ENCODE data around the gene SLC25A38. TPM values are rescaled to one million over a fixed set of nuclear protein-coding genes. Genes with fewer than 3 reads are reported as not detected.
A peak's percentile ranks its signal among the peaks of the same experiment; 100 is the strongest.

The SLC25A38 gene
- total RNA-seq, 1 experiment from 2014 or later = 26.7 TPM

DNA sequence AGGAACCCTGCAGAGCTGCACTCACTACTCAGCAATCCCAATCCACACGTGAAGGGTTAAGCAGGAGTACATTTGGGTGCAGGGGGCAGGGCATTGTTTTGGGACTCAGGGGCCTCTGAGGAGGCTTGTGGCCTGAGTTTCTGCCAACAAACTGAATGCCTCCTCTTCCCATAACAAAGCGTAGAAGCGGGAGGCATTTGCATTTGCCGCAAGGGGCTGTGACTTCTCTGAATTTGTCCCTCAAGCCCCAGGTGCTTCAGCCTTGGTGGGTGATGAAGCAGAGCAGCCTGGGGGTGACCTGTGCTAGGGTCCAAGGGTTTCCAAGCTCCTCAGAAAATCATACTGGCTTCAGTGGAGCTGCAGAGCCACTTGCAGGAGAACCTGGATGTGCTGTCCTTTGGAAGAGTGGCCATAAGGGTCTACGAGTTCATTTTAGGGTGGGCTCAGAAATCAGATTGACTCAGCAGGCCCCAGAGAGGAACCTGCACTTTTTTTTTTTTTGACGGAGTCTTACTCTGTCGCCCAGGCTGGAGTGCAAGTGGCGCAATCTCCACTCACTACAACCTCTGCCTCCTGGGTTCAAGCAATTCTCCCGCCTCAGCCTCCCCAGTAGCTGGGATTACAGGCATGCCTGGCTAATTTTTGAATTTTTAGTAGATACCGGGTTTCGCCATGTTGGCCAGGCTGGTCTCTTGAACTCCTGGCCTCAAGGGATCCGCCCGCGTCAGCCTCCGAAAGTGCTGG lies 21.9 kb downstream of the SLC25A38 start:
- H3K9me2 ChIP-seq (ENCODE audit: insufficient read depth) = no peaks in the 10 kb centered on the region
- H3K9me3 ChIP-seq (ENCODE audit: control insufficient read depth in 1 of 2, insufficient read depth in 1 of 2, low read depth in 1 of 2, low read length in 2 of 2) = no peaks in the 10 kb centered on the region
- BruUV-seq (replicated peaks) = no TSS peak
- peaks cover 36% of the 10 kb centered on the region for H3K79me2 ChIP-seq (ENCODE audit: insufficient read depth, low read length)
- H3K36me3 ChIP-seq (ENCODE audit: control insufficient read depth in 1 of 2, insufficient read depth in 2 of 2, low read length in 2 of 2) = peaks cover 26 to 30% of the 10 kb centered on the region in 2 experiments
- peak overlapping the region; percentile 89 for H3K27ac ChIP-seq (ENCODE audit: low read depth, low read length)
- intact Hi-C loops (cut with micrococcal nuclease) = no loop called here
- H3K4me2 ChIP-seq (ENCODE audit: low read length) = peak overlapping the region; percentile 89
- RAD21 ChIA-PET (ENCODE audit: low non-redundant PET in 1 of 2, low total read pairs in 2 of 2, uncharacterized antibody in 2 of 2, unreplicated experiment in 2 of 2) = no interaction called here
- H3K4me3 ChIP-seq (replicated peaks in 1 of 2; ENCODE audit: low read depth in 1 of 2, low read length in 2 of 2) = peak overlapping the region; percentile 73 to 98; a peak in 3 of 4 replicates
- no peak for ATAC-seq
- CTCF ChIA-PET = interaction anchor here (1.1 kb wide), 1 partner anchor 27 kb away, joined by 3 read pairs; no protein-coding TSS in a partner anchor
- H3K9ac ChIP-seq (ENCODE audit: low read length) = peak overlapping the region; percentile 87
- no peaks in the 10 kb centered on the region for H3K27me3 ChIP-seq (ENCODE audit: insufficient read depth, low read length)
- peaks cover 18% of the 10 kb centered on the region; the same call in 1 of the 2 replicates for H4K20me1 ChIP-seq (ENCODE audit: insufficient read depth)
- H3K4me1 ChIP-seq (ENCODE audit: control insufficient read depth in 1 of 2, insufficient read depth in 2 of 2, low read length in 2 of 2) = peaks cover 11 to 32% of the 10 kb centered on the region in 2 experiments
- H2AFZ ChIP-seq (ENCODE audit: low read depth, low read length, poor library complexity, severe bottlenecking) = no peak overlapping the region
- no peak for DNase-seq (ENCODE audit: low read depth, low spot score)
- POLR2A ChIA-PET = interaction anchor here (0.6 to 1.2 kb wide), 2 partner anchors 18 to 903 kb away, joined by 3 read pairs; no protein-coding TSS in a partner anchor
- TF ChIP-seq JUND (IDR thresholded peaks at IDR 0.05) (no peak), YY1 (IDR thresholded peaks at IDR 0.05; ENCODE audit: extremely low read depth, insufficient replicate concordance, low read depth, low read length) (no peak), TCF7L2 (IDR thresholded peaks at IDR 0.05; ENCODE audit: borderline replicate concordance, extremely low read depth, insufficient read depth, insufficient read length) (no peak), SP1 (IDR thresholded peaks at IDR 0.05; ENCODE audit: low read depth) (no peak), EZH2 (IDR thresholded peaks at IDR 0.05) (no peak)
- TF ChIP-seq, protein P1, sequence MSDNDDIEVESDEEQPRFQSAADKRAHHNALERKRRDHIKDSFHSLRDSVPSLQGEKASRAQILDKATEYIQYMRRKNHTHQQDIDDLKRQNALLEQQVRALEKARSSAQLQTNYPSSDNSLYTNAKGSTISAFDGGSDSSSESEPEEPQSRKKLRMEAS (IDR thresholded peaks at IDR 0.05) = no peak
- TF ChIP-seq, protein P2, sequence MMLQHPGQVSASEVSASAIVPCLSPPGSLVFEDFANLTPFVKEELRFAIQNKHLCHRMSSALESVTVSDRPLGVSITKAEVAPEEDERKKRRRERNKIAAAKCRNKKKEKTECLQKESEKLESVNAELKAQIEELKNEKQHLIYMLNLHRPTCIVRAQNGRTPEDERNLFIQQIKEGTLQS (IDR thresholded peaks at IDR 0.05) = no peak
- TF ChIP-seq, protein P3, sequence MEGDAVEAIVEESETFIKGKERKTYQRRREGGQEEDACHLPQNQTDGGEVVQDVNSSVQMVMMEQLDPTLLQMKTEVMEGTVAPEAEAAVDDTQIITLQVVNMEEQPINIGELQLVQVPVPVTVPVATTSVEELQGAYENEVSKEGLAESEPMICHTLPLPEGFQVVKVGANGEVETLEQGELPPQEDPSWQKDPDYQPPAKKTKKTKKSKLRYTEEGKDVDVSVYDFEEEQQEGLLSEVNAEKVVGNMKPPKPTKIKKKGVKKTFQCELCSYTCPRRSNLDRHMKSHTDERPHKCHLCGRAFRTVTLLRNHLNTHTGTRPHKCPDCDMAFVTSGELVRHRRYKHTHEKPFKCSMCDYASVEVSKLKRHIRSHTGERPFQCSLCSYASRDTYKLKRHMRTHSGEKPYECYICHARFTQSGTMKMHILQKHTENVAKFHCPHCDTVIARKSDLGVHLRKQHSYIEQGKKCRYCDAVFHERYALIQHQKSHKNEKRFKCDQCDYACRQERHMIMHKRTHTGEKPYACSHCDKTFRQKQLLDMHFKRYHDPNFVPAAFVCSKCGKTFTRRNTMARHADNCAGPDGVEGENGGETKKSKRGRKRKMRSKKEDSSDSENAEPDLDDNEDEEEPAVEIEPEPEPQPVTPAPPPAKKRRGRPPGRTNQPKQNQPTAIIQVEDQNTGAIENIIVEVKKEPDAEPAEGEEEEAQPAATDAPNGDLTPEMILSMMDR (IDR thresholded peaks at IDR 0.05 in 2 of 3, conservative IDR thresholded peaks at IDR 0.05 in 1 of 3; ENCODE audit: borderline replicate concordance in 1 of 3, insufficient read depth in 1 of 3, low read depth in 2 of 3, low read length in 2 of 3) = no peak
- TF ChIP-seq, protein P4, sequence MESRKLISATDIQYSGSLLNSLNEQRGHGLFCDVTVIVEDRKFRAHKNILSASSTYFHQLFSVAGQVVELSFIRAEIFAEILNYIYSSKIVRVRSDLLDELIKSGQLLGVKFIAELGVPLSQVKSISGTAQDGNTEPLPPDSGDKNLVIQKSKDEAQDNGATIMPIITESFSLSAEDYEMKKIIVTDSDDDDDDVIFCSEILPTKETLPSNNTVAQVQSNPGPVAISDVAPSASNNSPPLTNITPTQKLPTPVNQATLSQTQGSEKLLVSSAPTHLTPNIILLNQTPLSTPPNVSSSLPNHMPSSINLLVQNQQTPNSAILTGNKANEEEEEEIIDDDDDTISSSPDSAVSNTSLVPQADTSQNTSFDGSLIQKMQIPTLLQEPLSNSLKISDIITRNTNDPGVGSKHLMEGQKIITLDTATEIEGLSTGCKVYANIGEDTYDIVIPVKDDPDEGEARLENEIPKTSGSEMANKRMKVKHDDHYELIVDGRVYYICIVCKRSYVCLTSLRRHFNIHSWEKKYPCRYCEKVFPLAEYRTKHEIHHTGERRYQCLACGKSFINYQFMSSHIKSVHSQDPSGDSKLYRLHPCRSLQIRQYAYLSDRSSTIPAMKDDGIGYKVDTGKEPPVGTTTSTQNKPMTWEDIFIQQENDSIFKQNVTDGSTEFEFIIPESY (IDR thresholded peaks at IDR 0.05; ENCODE audit: extremely low read depth, insufficient replicate concordance, low read length) = no peak

Measured in HCT116 (cell line).